B cell (primary cell): ENCODE results near the gene USP49. TPM values are rescaled to one million over a fixed set of nuclear protein-coding genes. Genes with fewer than 3 reads are reported as not detected.

ENCODE experiments used
- ATAC-seq: fragments of 200-7000 bp; cut with Tn5 transposase; one replicate; pipeline ENCODE4 v1.10.0; 2021; ENCODE audit warnings: low read depth, mild to moderate bottlenecking, moderate number of reproducible peaks, moderate library complexity
- CTCF ChIA-PET: fragments of 350-600 bp; sonication (Branson Sonifier 250); formaldehyde crosslinking; loops from one replicate; lab custom pipeline; 2021; ENCODE audit warnings: antibody characterized with exemption, inconsistent platforms; lab: Charles Lee
- POLR2A ChIA-PET: fragments of 350-600 bp; sonication (Branson Sonifier 250); formaldehyde crosslinking; loops from one replicate; lab custom pipeline; 2021; ENCODE audit warnings: antibody characterized with exemption; lab: Charles Lee
- DNase-seq: peaks from one replicate; pipeline ENCODE4 v3.0.0; 2013
- H2AFZ ChIP-seq: 2 replicates; pipeline ENCODE4 v1.6.1; 2012; ENCODE audit warnings: mild to moderate bottlenecking, low read depth, low read length; ENCODE audit not compliant: insufficient read depth, poor library complexity, severe bottlenecking
- H3K27ac ChIP-seq, 2 donors: 1 replicate in 1 of 2; 2 replicates in 1 of 2; pipeline ENCODE4 v1.5.1; 2012 to 2013; ENCODE audit warnings: low read length in 2 of 2, mild to moderate bottlenecking in 2 of 2, moderate library complexity in 1 of 2
- H3K27me3 ChIP-seq, 4 experiments: fragments of 200-600 bp in 1 of 4; sonication (generic) in 1 of 4; replicated peaks in 1 of 4; 1 replicate in 2 of 4; 2 replicates in 2 of 4; pipeline versions ENCODE4 v1.6.1 to v1.7.0; 2013 to 2016; ENCODE audit warnings: low read length in 3 of 4, mild to moderate bottlenecking in 2 of 4, mixed read lengths in 1 of 4, moderate library complexity in 1 of 4; ENCODE audit not compliant: insufficient read depth in 4 of 4, control insufficient read depth in 3 of 4; ENCODE audit errors: control extremely low read depth in 1 of 4
- H3K36me3 ChIP-seq, 2 experiments: replicated peaks in 1 of 2; 1 replicate in 1 of 2; 2 replicates in 1 of 2; pipeline versions ENCODE4 v1.6.1 to v1.7.1; 2013; ENCODE audit warnings: low read length in 1 of 2; ENCODE audit not compliant: insufficient read depth in 2 of 2, control insufficient read depth in 1 of 2; ENCODE audit errors: control extremely low read depth in 1 of 2, extremely low read depth in 1 of 2
- H3K4me1 ChIP-seq, 2 donors: fragments of 200-600 bp in 1 of 2; sonication (generic) in 1 of 2; 1 replicate in 1 of 2; 2 replicates in 1 of 2; pipeline versions ENCODE4 v1.5.1 to v1.6.1; 2013 to 2017; ENCODE audit warnings: low read length in 2 of 2; ENCODE audit not compliant: control insufficient read depth in 2 of 2, insufficient read depth in 2 of 2
- H3K4me2 ChIP-seq: replicated peaks from 2 replicates; pipeline ENCODE3; 2012; ENCODE audit warnings: mild to moderate bottlenecking, low read depth, low read length; ENCODE audit not compliant: poor library complexity, severe bottlenecking
- H3K4me3 ChIP-seq, 5 experiments: fragments of 200-600 bp in 1 of 5; sonication (generic) in 1 of 5; 1 replicate in 3 of 5; 2 replicates in 2 of 5; pipeline versions ENCODE4 v1.5.1 to v1.7.0; 2011 to 2016; ENCODE audit warnings: low read length in 4 of 5, mild to moderate bottlenecking in 4 of 5, low read depth in 2 of 5, control low read depth in 1 of 5, moderate library complexity in 1 of 5; ENCODE audit not compliant: insufficient read depth in 1 of 5; ENCODE audit errors: control extremely low read depth in 1 of 5, extremely low read depth in 1 of 5
- H3K79me2 ChIP-seq: fragments of 200-600 bp; sonication (generic); one replicate; pipeline ENCODE4 v1.6.0; 2016; ENCODE audit warnings: low read length; ENCODE audit not compliant: control insufficient read depth, insufficient read depth
- H3K9ac ChIP-seq: fragments of 200-600 bp; sonication (generic); 2 replicates; pipeline ENCODE4 v1.6.1; 2017; ENCODE audit warnings: mild to moderate bottlenecking, low read length, moderate library complexity
- H3K9me3 ChIP-seq, 3 donors: one replicate each; pipeline versions ENCODE4 v1.6.1 to v1.7.1; 2013; ENCODE audit warnings: low read length in 2 of 3; ENCODE audit not compliant: control insufficient read depth in 2 of 3, insufficient read depth in 1 of 3; ENCODE audit errors: control extremely low read depth in 1 of 3
- H4K20me1 ChIP-seq: 2 replicates; pipeline ENCODE4 v1.6.0; 2012; ENCODE audit warnings: mild to moderate bottlenecking, low read length; ENCODE audit not compliant: insufficient read depth, control insufficient read depth, poor library complexity, severe bottlenecking
- H3K27ac Mint-ChIP-seq: one replicate; pipeline ENCODE4 v1.8.0; 2021; ENCODE audit warnings: mixed read lengths
- H3K27me3 Mint-ChIP-seq: one replicate; pipeline ENCODE4 v1.8.0; 2021; ENCODE audit warnings: mixed read lengths
- H3K4me1 Mint-ChIP-seq: one replicate; pipeline ENCODE4 v1.8.0; 2021; ENCODE audit warnings: mixed read lengths
- H3K4me3 Mint-ChIP-seq: one replicate; pipeline ENCODE4 v1.8.0; 2021; ENCODE audit warnings: mixed read lengths
- H3K9me3 Mint-ChIP-seq: one replicate; pipeline ENCODE4 v1.8.0; 2022; ENCODE audit warnings: mixed read lengths; ENCODE audit not compliant: insufficient read depth
- EZH2 ChIP-seq: IDR thresholded peaks from 2 replicates; pipeline ENCODE4 v1.6.1; 2012; ENCODE audit warnings: borderline replicate concordance, low read depth, mild to moderate bottlenecking, moderate library complexity, low read length; ENCODE audit not compliant: insufficient read depth, poor library complexity, severe bottlenecking
- WGBS: methylation state at CpG from one replicate; pipeline ENCODE4 v1.1.5; 2013; ENCODE audit warnings: missing lambda C conversion rate; ENCODE audit not compliant: insufficient coverage; 5-methylcytosine and 5-hydroxymethylcytosine counted together
- intact Hi-C: fragments of 100-400 bp; cut with micrococcal nuclease; formaldehyde crosslinking; loops from one replicate; pipeline ENCODE4 v1.10.0; 2022
- polyA plus RNA-seq: library from polyadenylated mRNA; depleted of rRNA; stranded (reverse); fragments of >200 nt; gene quantifications from 2 replicates; pipeline ENCODE4 v1.2.3, GENCODE V29; 2012
- total RNA-seq, 2 donors: library from RNA; stranded (reverse); fragments of 120-200 nt in 1 of 2; gene quantifications; 1 replicate in 1 of 2; 2 replicates in 1 of 2; pipeline versions ENCODE4 v1.2.3 to v1.2.4, GENCODE V29; 2013 to 2022
- TF ChIP-seq, protein P1 (sequence below): fragments of 200-600 bp; IDR thresholded peaks from one replicate; pipeline ENCODE4 v1.8.0; 2022; ENCODE audit warnings: antibody characterized with exemption, mild to moderate bottlenecking

Gene USP49
- total and polyA plus RNA-seq, 2 donors (not counting 1 experiment from before 2014, with no cell fraction given), result 2.6 to 9.9 TPM

DNA sequence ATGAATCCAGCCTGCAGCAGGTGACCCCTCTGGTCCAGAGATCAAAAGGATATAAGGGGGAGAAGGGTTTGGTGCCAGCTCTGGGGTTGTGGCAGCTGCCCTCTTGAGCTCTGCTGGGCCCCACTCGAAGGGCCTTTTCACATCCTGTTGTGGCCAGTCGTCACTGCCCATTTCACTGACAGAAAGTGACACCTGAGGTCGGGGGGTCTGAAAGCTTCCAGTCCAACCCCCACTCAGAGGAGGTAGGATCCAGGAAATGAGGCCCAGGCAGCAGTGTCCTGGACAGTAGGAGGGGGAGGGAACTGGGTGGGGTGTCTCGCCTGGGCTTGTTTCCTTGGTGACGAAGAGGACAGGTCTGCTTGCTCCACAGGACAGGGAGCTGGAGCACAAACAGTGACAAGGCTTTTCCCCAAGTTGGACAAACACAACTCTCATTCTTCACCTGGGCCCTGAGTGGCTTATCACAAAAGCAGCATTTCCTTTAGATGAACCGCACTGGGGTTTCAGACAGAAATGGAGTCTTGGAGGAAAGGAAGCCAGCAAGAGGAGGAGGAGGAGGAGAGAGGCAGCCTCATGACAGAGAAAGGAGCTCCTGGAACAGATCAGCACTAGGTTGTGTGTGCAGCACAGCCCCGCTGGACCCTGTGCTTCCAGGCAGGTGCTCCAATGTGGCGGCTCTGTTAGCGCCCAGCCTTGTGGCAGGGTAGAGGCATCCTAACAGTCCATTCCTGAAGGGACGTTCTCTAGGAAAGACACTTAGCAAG lies 126.4 kb downstream of the USP49 start:
- no peaks in the 10 kb centered on the region for H3K79me2 ChIP-seq
- no peak for ATAC-seq
- Mint-ChIP-seq H3K4me1 (no peaks in the 10 kb centered on the region), H3K9me3 (no peaks in the 10 kb centered on the region), H3K27ac (no peak overlapping the region), H3K27me3 (no peaks in the 10 kb centered on the region), H3K4me3 (no peak overlapping the region)
- intact Hi-C loops, result no loop called here
- H2AFZ ChIP-seq, result no peak overlapping the region
- no peaks in the 10 kb centered on the region for H4K20me1 ChIP-seq
- H3K9me3 ChIP-seq, result no peaks in the 10 kb centered on the region
- H3K4me2 ChIP-seq, result no peak overlapping the region
- no peak for TF ChIP-seq EZH2
- TF ChIP-seq, protein P1, sequence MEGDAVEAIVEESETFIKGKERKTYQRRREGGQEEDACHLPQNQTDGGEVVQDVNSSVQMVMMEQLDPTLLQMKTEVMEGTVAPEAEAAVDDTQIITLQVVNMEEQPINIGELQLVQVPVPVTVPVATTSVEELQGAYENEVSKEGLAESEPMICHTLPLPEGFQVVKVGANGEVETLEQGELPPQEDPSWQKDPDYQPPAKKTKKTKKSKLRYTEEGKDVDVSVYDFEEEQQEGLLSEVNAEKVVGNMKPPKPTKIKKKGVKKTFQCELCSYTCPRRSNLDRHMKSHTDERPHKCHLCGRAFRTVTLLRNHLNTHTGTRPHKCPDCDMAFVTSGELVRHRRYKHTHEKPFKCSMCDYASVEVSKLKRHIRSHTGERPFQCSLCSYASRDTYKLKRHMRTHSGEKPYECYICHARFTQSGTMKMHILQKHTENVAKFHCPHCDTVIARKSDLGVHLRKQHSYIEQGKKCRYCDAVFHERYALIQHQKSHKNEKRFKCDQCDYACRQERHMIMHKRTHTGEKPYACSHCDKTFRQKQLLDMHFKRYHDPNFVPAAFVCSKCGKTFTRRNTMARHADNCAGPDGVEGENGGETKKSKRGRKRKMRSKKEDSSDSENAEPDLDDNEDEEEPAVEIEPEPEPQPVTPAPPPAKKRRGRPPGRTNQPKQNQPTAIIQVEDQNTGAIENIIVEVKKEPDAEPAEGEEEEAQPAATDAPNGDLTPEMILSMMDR, result no peak
- no peak overlapping the region for H3K4me3 ChIP-seq
- WGBS, result 35% methylated on average over 2 of the region's 10 CpGs
- H3K36me3 ChIP-seq, result peaks cover 0 to 21% of the 10 kb centered on the region in 2 experiments
- ChIA-PET CTCF (interaction anchor here (0.6 kb wide), 1 partner anchor 263 kb away, joined by 4 read pairs; no protein-coding TSS in a partner anchor), POLR2A (interaction anchor here (1.0 kb wide), 1 partner anchor 784 kb away, joined by 4 read pairs; no protein-coding TSS in a partner anchor)
- H3K27ac ChIP-seq, result no peak overlapping the region
- DNase-seq, result no peak
- no peaks in the 10 kb centered on the region for H3K27me3 ChIP-seq
- no peaks in the 10 kb centered on the region for H3K4me1 ChIP-seq
- H3K9ac ChIP-seq, result no peak overlapping the region

DNA sequence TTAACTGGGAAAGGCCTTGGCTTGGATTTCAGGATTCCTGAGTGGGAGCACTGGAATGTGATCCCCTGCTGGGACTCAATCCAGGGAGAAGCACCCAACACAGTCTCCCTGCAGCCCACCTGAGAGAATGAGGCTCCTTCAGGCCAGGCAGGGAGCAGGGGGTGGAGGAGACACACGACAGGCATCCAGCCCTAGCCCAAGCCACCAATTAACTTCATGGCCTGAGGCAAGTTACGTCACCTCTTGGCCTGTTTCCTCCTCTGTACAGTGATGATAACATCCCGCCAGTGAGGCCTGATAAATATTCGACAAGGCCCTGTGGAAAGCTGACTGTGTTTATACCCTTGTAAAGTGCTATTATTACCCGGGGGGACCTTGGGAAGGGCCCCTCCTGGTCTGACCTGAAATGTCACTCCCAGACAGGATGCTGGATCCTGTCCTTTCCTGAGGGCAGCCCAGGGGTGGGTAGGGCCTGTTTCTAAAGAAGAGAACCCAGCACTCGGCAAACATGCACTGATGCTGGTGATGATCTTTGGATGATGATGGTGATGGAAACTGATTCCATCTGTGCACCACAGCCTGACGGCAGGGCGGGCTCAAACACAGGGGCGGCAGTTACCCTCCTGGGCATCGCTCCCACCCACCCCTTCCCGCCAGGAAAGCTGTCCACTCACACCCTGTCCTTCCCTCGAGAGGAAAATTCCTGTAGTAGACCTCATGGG lies 127.9 kb downstream of the USP49 start:
- Histone ChIP-seq H3K27ac (no peak overlapping the region), H3K79me2 (no peaks in the 10 kb centered on the region), H3K4me1 (no peaks in the 10 kb centered on the region), H2AFZ (no peak overlapping the region), H3K9ac (no peak overlapping the region), H3K4me2 (no peak overlapping the region), H3K36me3 (peaks cover 0 to 15% of the 10 kb centered on the region in 2 experiments), H4K20me1 (no peaks in the 10 kb centered on the region), H3K4me3 (no peak overlapping the region), H3K27me3 (peaks cover 0 to 3% (median 0%) of the 10 kb centered on the region in 4 experiments), H3K9me3 (no peaks in the 10 kb centered on the region)
- DNase-seq, result no peak
- intact Hi-C loops, result no loop called here
- Mint-ChIP-seq H3K4me1 (no peaks in the 10 kb centered on the region), H3K9me3 (no peaks in the 10 kb centered on the region), H3K27ac (no peak overlapping the region), H3K27me3 (peaks cover 3% of the 10 kb centered on the region), H3K4me3 (no peak overlapping the region)
- no peak for TF ChIP-seq EZH2
- TF ChIP-seq, protein P1, result no peak
- WGBS, result 69% methylated on average over 8 of the region's 12 CpGs
- CTCF ChIA-PET, result no interaction called here
- ATAC-seq, result no peak
- POLR2A ChIA-PET, result no interaction called here
